ENCODE data around the gene TRIM6.

DNA sequence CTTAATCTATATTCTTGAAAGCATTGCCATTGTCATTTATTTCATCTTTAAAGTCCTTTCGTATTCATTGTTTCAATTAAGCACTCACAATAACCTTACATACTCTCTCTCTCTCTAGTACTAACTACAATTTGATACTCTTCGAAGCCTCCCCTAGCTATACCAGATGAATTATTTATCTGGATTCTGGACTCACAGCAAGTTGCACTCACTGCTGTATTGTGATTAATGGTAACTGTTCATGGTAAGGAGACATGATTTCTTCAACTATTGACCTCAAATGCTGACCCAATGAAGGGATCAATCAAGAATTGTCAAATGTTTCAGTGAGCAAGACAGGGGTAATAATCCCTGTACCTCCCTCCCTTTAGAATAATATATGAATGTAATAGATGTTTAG lies 21.8 kb upstream of the TRIM6 start:
- TF ChIP-seq, protein P1, sequence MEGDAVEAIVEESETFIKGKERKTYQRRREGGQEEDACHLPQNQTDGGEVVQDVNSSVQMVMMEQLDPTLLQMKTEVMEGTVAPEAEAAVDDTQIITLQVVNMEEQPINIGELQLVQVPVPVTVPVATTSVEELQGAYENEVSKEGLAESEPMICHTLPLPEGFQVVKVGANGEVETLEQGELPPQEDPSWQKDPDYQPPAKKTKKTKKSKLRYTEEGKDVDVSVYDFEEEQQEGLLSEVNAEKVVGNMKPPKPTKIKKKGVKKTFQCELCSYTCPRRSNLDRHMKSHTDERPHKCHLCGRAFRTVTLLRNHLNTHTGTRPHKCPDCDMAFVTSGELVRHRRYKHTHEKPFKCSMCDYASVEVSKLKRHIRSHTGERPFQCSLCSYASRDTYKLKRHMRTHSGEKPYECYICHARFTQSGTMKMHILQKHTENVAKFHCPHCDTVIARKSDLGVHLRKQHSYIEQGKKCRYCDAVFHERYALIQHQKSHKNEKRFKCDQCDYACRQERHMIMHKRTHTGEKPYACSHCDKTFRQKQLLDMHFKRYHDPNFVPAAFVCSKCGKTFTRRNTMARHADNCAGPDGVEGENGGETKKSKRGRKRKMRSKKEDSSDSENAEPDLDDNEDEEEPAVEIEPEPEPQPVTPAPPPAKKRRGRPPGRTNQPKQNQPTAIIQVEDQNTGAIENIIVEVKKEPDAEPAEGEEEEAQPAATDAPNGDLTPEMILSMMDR (IDR thresholded peaks at IDR 0.05) = no peak
- TF ChIP-seq POLR2AphosphoS5 (IDR thresholded peaks at IDR 0.05) (no peak), POLR2A (IDR thresholded peaks at IDR 0.05) (no peak)

Data from prostate gland (tissue), 2 donors.